A673 (cell line): ENCODE measurements around the gene FAM217A.
"Not testable (repeated sequence)": the region's sequence is repeated elsewhere in the genome, so short reads cannot be mapped to it uniquely, and the experiment has no call there.

Experiments used
- EZH2 ChIP-seq: fragments of 200-600 bp; sonication (generic); IDR thresholded peaks from 2 replicates; pipeline ENCODE4 v1.6.1; 2017; ENCODE audit warnings: borderline replicate concordance, low read depth, mild to moderate bottlenecking, mixed read lengths, antibody characterized with exemption, low read length; ENCODE audit not compliant: poor library complexity, severe bottlenecking
- TF ChIP-seq, protein P1 (sequence below): fragments of 300-800, 200-600 bp; sonication (generic); conservative IDR thresholded peaks from 2 replicates; pipeline ENCODE4 v1.5.1; 2017; ENCODE audit warnings: low read depth, mild to moderate bottlenecking, antibody characterized with exemption, low read length, moderate library complexity, mixed read lengths

DNA sequence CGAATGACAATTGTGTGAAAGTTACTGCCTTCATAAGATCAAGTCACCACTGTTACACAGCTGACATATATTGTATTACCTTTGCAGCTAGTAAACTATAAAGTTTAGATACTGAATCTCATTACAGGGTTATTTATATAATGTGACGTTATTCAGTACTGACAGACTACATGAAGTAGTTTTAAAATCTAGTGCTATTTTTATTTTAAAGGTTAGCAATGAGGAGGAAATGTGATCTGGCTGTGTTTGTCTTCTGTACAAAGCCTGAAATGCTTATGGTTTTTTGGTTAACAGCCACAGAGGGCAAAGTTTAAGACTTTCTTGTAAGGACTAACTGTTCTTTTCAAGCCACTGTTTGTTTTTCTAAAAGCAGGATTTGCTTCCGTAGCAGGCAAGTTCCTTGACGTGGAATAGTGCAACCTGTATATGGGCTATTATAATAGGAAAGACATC, 30.5 kb upstream of the FAM217A start:
- TF ChIP-seq, protein P1, sequence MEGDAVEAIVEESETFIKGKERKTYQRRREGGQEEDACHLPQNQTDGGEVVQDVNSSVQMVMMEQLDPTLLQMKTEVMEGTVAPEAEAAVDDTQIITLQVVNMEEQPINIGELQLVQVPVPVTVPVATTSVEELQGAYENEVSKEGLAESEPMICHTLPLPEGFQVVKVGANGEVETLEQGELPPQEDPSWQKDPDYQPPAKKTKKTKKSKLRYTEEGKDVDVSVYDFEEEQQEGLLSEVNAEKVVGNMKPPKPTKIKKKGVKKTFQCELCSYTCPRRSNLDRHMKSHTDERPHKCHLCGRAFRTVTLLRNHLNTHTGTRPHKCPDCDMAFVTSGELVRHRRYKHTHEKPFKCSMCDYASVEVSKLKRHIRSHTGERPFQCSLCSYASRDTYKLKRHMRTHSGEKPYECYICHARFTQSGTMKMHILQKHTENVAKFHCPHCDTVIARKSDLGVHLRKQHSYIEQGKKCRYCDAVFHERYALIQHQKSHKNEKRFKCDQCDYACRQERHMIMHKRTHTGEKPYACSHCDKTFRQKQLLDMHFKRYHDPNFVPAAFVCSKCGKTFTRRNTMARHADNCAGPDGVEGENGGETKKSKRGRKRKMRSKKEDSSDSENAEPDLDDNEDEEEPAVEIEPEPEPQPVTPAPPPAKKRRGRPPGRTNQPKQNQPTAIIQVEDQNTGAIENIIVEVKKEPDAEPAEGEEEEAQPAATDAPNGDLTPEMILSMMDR = not testable (repeated sequence)
- not testable (repeated sequence) for TF ChIP-seq EZH2
